ENCODE data around the gene NRXN3. TPM values are rescaled to one million over a fixed set of nuclear protein-coding genes. Genes with fewer than 3 reads are reported as not detected.

The NRXN3 gene
- total RNA-seq, 1 experiment from 2014 or later: 0.59 TPM

DNA sequence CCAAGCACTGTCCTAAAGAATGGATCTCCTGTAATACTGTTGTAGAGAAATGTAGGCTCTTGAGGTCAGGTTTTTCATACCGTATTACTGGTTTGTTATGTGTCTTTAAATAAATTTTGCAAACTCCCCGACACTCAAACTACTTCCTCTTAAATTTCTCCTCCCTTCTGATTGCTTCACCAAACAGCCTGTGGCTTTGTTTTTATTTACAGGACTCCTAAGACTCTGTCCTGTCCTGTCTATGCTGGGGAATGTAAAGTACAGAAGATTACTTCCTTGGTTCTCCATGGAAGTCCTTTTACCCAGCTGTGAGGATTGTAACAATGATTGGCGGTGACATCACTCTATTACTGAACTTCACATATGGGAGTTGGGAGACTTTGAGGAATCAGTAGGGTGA is 1167.6 kb downstream of the NRXN3 start:
- DNase-seq (ENCODE audit: low spot score): no peak

DNA sequence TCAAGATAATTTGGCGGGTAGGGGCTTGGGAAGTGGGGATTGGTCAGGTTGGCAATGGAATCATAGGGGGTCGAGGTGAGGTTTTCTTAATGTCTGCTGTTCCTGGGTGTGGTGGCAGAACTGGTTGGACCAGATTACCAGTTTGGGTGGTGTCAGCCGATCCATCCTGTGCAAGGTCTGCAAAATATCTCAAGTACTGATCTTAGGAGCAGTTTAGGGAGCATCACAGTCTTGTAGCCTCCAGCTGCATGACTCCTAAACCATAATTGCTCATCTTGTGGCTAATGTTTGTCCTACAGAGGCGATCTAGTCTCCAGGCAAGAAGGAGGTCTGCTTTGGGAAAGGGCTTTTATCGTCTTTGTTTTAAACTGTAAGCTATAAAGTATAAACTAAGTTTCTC is 1172.8 kb downstream of the NRXN3 start:
- no peak for DNase-seq (ENCODE audit: low spot score)

GRCh38 chr14:79351011-79351410 is 1180.8 kb downstream of the NRXN3 start:
- no peak for DNase-seq (ENCODE audit: low spot score)

DNA sequence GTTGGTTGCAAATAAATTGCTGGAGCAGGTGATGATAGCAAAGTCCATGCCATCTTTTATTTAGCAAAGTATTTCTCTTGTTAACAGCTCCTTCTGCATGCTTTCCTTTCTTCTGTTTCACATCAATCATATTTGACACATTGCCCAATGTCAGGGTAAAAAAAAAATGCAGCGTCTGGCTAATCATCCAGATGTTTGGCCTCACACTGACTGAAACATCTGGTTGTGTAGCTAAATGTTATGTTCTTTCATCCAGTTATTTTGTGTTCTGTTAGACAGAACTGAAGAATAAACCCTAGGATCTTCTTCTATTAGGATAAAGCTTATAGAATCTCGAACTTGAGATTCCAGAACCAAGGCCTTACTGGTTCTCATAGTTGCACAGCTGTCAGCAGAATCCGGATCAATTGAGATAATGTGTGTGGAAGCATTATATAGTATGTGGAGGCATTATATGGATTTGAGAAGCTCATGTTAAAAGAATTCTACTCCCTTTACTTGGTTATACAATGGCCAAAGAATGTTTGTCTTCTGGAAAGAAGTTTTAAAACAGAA is 1182.0 kb downstream of the NRXN3 start:
- DNase-seq (ENCODE audit: low spot score): no peak

DNA sequence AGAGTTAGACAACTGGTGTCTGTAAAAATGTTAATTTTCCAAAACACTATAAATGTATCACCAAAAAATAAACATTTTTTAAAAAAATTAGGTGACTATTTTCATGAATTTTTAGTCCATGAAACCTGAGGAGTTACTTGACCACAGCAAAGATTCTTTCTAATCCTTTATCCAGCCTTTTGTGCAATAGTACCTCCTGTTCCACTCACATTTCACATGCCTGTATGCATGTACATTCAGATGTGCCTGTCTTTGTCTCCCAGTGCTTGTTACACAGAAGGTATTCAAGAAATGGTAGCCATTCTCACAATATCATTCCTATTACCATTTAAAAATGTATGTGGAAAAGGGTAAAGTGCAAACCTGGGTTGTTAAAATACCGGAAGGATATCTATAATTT is 1184.2 kb downstream of the NRXN3 start:
- DNase-seq (ENCODE audit: low spot score): no peak

DNA sequence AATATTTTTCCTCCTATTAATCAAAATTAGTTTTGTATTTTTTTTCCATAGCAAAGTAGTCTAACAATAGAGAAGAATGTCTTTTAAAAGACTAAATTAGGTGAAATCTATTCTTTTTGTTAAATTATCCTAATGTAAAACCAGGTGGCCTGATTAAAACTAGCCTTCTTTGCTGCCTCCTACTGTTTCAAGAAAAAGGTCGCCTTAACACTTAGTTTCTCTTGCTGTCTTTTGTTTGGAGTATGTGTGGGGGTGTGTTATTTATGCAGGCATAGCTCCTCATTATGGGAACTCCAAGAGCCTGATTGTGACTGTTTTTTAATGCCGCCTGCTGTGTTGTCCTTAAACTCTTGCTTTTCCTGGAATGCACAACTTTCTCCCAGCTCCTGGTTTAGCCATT is 1185.9 kb downstream of the NRXN3 start:
- no peak for DNase-seq (ENCODE audit: low spot score)

DNA sequence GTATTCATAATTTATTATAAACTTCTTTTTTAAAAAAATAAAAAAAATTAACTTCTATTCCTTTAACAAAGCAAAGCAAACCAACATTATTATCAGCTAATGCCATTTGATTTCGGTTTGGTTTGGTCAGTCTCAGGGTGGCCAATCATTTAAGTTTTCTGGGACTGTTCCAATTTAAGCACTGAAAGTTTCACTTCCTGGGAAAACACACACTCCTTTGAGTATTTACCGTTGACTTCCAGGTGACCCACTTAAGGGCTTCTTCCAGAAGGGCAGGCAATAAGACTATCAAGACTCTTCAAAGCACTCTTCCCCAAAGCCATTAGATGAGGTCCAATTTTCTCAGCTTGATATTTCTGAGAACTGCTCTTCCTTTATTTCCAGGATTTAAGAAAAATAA is 1187.1 kb downstream of the NRXN3 start:
- no peak for DNase-seq (ENCODE audit: low spot score)

DNA sequence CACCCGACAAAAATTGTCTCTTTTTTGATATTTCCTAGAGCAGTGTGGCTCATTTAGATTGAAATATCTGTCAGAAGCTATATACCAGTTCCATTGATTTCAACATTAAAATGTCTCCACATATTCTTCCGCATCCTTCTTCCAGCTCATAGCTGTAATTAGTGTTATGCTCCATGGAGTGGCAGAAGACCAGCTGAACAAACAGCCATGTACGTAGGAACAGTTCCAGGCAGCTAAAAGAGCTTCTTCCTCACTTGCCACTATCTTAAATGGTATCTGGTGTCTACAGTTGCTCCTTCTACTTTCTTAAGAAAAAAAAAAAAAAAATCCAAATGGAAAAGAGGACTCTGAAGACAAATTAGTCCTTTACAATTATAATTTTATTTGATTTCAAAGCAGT is 1193.1 kb downstream of the NRXN3 start:
- DNase-seq (ENCODE audit: low spot score): no peak

DNA sequence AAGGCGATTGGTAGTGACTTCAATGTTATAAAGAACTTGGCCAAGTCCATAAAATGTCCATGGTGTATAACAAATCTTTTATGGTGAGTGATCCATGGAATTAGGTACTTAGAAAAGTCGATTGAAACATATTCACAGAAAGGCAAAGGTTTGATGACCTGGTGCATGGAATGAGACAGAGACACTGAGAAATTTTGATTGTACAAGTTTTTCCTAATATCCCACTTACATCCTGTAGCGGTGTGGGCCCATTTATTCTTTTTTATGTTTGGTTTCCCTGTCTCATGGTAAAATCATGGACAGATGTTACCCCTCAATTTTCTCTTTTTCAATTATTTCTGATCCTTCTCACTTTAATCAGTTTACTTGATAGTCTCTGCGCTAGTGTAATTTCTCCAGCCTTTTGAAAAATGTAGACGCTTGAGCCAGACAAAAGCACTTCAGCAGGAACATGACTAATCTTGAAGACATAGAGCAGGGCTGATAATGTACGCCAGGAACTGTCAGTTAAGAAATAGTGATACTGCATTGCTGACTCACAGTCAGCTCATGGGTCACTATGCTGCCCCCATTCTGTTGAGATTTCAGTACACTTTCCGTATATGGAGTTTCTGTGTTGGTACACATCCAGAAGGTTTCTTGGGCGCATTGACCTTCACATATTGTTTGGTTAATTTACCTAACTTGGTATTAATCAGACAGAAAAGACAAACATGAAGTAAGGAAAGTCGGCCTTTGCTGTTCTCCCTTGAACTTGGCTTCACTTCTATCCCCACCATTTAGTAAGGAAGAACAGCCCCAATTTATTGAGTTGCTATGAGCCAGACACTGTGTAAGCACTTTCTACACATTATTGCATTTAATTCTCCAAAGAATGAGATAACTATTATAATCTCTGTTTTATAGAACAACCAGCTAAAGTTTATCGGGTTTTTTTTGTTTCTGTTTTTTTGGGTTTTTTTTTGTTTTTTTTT is 1199.5 kb downstream of the NRXN3 start:
- peak; percentile 93 for DNase-seq (ENCODE audit: low spot score)

GRCh38 chr14:79370969-79371368 is 1200.8 kb downstream of the NRXN3 start:
- DNase-seq (ENCODE audit: low spot score): no peak

GRCh38 chr14:79373451-79373850 is 1203.3 kb downstream of the NRXN3 start:
- DNase-seq (ENCODE audit: low spot score): no peak

DNA sequence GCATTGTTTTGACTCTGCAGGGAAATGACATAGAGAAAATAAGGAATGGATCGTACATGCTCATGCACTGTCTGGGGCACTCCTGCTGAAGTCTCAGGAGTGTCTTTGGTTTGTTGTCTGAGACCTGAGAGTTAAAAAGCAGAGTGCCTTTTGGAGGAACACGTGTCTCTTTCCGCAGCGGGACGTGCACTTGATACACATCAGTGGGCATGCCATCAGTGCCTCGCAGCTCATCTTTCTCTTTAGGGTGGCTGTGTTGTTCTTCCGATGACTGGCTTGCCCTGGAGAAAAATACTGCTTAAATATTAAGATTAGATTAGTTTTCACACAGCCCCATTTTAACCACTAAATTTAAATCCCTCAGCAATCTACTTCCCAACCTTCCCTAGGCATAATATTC is 1205.2 kb downstream of the NRXN3 start:
- no peak for DNase-seq (ENCODE audit: low spot score)

GRCh38 chr14:79376557-79376956 is 1206.4 kb downstream of the NRXN3 start:
- DNase-seq (ENCODE audit: low spot score): no peak

DNA sequence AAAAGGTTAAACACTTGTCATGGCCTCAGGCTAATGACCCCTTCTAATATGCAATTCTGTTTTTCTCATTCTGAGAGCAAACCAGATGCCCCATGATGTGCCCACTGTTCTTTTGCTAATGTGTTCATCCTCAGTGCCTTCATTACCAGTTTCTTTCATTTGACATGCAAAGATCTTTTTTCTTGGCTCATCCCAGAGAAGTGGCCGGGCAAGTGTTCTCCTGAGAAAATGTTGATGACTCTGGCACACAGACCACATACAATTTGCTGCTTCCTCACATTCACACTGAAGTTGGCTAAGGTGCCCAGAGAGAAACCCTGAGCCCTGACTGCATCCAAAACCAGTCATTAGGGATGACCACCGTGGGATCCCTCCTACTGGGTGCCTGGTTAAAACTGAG is 1207.8 kb downstream of the NRXN3 start:
- no peak for DNase-seq (ENCODE audit: low spot score)

- DNase-seq (ENCODE audit: low spot score): no peak
These were observed 1209.1 kb downstream of the NRXN3 start for GRCh38 chr14:79379266-79379665.

GRCh38 chr14:79383031-79383430 is 1212.9 kb downstream of the NRXN3 start:
- no peak for DNase-seq (ENCODE audit: low spot score)

GRCh38 chr14:79383475-79383874 is 1213.3 kb downstream of the NRXN3 start:
- DNase-seq (ENCODE audit: low spot score): no peak

DNA sequence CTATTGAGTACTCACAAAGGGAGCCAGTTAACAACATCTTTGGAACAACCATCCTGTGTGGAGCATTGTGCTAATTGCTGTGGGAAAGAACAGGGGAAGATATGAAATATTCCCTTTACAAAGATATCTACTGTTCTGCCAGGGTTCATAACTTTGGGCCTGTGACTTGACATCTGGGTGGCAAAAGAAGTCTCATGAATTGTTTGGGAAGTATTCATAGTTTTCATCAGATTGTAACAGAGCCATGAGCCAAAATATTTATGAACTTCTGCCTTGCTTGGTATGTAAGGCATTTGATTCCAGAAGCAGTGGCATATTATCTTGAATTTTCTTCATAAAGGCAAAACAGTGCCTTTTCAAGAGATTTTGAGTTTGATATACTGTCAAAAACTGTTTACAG is 1224.9 kb downstream of the NRXN3 start:
- no peak for DNase-seq (ENCODE audit: low spot score)

DNA sequence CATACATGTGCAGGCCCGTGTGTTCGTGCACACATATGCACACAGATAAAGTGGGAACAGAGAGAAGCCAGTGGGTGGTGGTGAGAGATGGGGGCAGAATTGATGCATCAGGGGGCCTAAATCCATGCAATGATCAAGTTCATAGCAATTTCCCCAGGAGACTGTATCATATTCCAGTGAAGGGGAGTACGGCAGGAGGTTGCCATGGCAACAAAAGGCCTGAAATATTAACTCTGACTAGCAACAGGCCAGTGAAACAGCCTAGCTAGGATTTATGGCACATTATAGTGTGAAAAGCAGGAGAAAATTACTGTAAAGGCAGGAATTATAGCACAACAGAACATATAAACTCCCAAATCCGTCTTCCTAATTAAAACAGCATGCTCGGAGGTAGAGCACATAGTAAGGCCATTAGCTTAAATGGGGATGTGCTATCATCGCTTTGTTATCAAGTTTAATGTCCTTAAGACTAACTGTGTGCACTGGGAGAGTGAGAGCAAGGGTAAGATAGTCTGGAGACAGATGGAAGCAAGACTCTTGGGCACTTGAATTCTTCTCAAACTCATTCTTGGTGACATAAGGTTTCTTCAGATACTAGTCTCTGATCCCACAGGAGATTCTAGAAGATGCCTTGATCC is 1234.8 kb downstream of the NRXN3 start:
- no peak for DNase-seq (ENCODE audit: low spot score)

DNA sequence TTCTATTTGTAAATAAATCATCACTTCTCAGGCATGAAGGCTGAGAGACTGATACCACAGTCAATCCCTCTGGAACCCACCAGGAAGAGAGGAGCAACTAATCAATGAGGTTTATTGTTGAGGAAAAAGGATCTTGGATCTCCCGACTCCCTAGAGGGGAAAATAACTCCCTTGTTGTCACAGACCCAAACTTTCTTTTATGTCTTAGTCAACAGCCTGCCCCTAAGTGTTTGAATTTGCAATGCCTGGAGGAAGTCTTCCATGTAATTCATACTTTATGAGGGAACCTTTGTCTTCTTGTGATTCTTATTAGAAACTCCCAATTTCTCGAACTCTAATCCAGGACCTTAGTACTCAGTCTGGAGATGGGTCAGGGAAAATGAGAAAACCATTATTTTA is 1235.3 kb downstream of the NRXN3 start:
- DNase-seq (ENCODE audit: low spot score): no peak

DNA sequence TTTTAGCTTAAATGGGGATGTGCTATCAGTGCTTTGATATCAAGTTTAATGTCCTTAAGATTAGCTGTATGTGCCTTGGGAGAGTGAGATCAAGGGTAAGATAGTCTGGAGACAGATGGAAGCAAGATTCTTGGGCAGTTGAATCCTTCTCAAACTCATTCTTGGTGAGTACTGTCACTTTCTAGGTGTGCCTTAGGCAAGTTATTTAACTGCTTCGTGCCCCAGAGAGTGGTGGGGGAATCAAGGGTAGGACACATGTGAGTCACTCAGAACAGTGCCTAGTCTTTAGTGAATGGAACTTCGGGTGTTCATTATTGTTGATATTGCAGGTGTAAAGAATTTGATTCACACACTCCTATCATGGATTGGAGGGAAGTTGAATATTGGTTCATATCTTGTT is 1237.4 kb downstream of the NRXN3 start:
- no peak for DNase-seq (ENCODE audit: low spot score)

DNA sequence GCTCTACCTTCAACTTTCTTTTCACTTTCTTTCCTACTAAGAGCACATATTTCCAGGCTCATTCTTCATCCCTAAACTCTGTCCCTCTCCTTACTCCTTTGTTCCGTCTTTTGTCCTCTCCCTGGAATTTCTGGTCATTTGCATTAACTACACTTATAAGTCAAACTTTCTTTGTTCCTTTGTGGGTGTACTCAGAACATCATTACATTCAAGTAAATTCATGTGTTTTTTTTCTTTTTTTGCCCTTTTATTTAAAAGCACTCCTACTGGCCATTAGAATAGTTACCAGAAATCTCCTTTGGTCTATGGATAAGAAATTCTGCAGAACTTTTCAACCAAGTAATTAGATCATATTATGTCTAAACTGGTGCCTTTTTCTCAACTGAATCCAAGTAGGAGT is 1238.5 kb downstream of the NRXN3 start:
- DNase-seq (ENCODE audit: low spot score): no peak

All from A172 (cell line).